Measurements from ENCODE around the gene ADARB1.
A peak's percentile ranks its signal among the peaks of the same experiment; 100 is the strongest.
"Not testable (repeated sequence)": the region's sequence is repeated elsewhere in the genome, so short reads cannot be mapped to it uniquely, and the experiment has no call there.

Gene ADARB1

DNA sequence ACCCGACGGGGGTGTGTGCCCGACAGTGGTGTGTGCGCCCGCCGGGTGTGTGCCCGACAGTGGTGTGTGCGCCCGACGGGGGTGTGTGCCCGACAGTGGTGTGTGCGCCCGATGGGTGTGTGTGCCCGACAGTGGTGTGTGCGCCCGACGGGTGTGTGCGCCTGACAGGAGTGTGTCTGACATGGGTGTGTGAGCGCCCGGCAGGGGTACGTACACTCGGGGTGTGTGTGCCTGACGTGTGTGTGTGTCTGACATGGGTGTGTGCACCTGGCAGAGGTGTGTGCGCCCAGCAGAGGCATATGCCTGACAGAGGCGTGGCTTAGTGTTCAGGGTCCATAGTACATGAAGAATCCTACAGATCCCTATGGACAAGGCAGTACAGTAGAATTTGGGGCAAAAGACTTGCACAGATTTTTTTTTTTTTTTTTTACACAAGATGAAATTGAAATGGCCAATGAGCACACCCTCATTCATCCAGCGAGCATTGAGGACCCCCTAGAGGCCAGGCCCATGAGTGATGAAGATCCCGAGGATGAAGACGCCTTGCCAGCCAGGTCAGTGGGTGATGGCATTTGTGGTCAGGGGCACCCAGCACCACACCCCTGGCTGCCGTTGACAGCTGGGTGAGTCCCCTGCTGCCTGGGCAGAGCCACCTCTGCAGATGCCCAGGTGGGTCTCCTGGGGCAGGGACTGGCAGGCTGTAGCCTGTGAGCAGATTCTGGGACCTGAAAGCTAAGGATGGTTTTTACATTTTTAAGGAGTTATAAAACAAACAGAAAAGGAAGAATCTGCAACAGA lies 60.1 kb downstream of the ADARB1 start:
- no peak for DNase-seq (ENCODE audit: low read depth in 2 of 2)

DNA sequence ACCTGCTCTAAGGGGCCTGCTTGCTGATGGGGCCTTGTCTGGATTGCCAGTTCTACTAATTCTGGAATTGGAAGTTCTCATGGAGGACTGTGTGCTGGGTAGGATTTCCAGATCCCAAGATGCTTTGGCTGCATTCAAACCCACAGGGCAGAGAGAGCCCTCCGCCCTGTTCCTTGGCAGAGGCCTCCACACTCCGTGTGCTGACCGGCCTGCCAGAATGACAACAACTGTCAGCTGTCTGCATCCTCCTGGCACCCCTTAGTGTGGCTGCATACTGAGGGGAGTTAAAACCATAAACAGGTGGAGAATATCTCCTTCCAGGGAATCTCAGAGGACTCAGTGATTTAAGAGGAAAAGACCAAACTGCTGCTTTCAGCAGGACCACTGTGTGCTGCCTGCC lies 60.7 kb downstream of the ADARB1 start:
- no peak for DNase-seq (ENCODE audit: low read depth in 2 of 2)

DNA sequence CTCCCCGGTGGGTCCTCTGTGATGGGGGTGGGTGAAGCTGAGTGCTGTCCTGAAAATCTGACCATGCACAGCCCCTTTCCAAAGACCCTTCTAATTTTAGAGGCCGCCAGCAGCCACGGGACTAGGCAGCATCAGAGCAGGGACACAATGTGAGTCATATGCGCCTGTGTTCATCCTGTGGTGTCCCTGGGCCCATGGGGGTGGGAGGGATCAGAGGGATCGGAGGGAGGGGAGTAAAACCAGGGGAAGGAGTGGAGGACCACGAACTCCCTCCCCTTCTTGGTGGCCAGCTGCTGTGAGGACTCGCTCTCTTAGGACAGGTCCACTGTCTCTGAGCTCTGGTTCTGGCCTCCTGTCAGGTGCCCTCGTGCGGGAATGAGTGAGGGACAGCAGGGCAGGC lies 61.5 kb downstream of the ADARB1 start:
- DNase-seq (ENCODE audit: low read depth in 2 of 2) = no peak

DNA sequence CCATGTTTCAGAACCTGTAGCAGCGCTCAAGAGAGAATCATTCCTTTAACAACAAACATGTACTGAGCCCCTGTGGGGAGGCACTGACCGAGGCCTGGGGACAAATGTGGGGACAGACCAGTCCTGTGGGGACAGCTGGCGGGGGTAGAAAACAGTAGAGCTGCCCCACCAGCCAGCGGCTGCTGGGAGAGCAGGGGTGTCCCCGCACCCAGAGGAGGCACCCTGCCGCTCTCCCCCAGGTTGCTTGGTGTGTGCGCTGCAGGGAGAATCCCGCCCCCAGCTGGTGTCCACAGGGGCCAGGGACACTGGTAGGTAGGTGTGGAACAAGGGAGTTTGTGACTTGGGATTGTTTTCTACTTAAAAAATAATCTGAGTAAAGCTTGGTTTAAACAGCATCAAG lies 62.1 kb downstream of the ADARB1 start:
- no peak for DNase-seq (ENCODE audit: low read depth in 2 of 2)

DNA sequence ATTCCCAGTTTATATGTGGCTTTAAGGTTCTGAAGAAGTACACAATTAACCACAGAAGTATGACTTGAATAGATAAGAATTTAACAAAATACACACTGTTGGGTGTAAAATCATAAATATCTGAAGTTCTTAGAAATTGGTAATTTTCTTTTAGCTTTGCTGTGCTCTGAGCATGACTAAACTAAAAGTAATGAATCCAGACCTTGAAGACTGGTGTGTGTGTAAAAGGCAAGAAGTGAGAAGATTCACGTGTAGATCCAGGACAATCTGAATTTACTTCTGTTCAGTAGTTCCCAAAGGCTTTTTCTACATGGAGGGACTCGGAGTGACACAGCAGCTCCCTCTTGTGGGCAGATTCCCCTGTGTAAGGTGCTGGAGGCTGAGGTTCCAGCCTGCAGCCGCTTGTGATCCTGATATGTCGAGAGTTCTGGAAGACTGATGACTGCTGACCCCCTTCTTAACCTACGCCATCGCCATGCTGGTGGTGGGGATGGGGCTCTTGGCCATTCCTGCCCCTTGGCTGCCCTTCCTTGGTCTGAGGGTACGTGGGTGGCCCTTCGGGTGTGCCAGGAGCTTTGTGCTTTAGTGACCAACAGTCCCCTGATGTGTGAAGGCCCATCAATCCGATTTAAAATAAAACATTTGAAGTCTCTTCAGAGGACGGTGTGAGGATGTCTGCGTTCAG lies 62.7 kb downstream of the ADARB1 start:
- DNase-seq (ENCODE audit: low read depth in 2 of 2) = peak; percentile 9 to 41

DNA sequence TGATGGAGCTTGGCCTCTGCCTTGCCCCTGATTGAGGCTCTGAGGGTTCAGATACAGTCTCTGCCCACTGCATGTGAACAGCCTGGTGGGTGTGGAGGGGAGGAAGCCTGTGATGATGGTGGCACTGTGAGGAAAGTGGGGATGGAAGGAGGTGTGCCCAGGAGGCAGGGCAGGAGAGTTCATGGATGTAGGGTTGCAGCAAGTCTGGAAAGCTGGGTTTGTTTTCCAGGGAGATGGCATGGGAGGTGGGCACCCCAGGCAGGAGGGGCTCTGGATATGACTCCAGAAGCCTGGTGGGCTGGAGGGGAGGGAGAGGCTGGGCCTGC lies 63.2 kb downstream of the ADARB1 start:
- no peak for DNase-seq (ENCODE audit: low read depth in 2 of 2)

DNA sequence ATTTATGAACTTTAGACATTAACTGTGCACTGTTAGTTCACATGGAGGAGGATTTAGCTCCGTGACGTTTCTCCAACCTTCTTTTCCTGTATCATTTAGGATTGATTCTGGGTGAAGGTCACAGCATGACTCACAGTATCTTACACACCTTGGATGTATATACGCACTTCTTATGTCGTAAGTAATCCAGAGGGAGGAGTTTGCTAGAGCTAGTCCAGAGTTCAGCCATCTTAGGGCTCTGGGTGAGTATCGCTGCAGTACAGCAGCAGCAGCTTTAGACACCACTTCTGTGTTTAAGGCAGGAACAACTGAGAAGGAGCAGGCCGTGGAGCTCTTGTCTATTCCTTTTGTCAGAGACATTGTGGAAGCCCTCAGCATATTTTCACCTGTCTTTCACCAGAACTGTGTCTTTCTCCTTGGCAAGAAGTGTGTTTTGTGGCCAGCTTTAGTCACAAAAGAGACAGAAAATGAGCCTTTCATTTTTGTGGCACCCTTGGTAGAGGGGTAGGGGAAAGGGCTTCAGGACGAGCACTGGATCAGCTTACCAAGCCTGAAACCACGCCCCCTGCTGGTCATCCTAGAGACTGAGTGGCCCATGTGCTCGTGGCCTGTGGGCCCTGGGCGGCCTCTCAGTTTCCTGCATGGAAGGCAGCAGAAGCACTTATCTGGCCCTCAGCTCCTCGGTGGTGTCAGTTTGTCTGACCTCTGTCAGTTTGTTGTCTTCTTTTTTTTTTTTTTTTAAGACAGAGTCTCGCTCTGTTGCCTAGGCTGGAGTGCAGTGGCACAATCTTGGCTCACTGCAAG lies 64.0 kb downstream of the ADARB1 start:
- peak; percentile 34 to 56 for DNase-seq (ENCODE audit: low read depth in 2 of 2)

DNA sequence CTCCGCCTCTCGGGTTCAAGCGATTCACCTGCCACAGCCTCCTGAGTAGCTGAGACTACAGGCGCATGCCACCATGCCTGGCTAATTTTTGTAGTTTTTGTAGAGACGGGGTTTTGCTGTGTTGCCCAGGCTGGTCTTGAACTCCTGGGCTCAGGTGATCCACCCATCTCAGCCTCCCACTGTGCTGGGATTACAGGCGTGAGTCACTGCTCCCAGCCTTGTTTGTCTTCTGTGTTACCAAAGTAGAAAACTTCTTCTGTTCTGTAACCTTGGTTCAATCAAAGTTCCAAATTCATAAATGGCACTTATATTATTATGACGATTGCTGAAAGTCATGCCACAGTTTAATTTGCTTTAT lies 64.6 kb downstream of the ADARB1 start:
- DNase-seq (ENCODE audit: low read depth in 2 of 2) = not testable (repeated sequence)

DNA sequence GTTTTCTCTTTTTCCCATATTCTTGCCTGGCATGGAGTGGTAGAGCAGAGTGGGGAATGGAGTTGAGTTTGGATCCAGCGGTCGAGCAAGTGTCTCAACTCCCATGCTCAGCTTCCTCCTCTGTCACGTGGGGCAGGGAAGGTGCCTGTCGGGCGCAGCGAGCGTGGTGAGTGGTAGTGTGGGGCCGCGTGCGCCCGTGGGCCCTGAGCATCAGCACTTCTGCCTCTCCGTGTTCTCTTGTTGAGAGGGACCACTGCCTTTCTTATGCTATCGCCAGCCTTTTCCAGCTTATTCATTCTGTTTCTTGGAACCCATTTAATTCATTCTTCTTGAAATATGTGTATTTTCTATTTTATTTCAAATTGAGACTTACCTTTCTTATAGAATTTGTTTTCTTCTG lies 65.1 kb downstream of the ADARB1 start:
- DNase-seq (ENCODE audit: low read depth in 2 of 2) = no peak

DNA sequence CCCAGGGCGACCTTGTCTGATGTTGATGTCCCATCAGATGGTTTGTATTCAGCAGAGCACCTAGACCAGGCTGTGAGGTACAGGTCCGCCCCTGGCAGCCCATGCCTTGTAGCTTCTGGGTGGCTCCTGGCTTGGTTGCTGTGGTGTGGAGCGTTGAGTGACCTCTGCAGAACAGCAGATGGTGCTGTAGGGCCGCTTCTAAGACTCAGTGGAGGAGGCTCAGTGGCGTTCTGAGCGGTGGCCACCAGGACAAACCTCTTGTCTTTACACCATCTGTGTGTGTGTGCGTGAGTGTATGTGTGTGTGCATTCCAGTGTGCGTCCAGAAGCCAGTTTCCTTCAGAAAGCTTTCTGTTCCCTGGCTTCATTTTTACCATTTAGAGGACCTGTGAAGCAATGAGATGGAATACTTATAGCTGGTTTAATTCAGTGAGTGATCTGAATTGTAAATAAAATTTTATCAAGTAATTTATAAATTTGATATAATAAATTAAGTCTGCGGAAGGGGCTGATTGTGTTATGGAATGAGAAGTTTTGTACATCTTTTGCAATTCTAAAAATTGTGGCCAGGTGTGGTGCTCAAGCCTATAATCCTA lies 66.1 kb downstream of the ADARB1 start:
- peak; percentile 23 to 24 for DNase-seq (ENCODE audit: low read depth in 2 of 2)

DNA sequence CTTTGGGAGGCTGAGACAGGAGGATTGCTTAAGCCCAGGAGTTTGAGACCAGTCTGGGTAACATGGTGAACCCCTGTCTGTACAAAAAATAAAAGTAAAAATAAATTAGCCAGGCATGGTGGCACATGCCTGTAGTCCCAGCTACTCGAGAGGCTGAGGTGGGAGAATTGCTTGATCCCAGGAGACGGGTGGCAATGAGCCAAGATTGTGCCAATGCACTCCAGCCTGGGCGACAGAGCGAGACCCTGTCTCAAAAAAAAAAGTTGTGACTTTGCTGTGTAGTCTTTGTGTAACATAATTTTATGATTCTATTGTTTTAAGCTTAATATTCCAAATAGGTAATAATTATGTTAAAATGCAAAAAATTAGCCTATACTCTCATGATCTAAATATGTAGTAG lies 66.6 kb downstream of the ADARB1 start:
- DNase-seq (ENCODE audit: low read depth in 2 of 2) = not testable (repeated sequence)

DNA sequence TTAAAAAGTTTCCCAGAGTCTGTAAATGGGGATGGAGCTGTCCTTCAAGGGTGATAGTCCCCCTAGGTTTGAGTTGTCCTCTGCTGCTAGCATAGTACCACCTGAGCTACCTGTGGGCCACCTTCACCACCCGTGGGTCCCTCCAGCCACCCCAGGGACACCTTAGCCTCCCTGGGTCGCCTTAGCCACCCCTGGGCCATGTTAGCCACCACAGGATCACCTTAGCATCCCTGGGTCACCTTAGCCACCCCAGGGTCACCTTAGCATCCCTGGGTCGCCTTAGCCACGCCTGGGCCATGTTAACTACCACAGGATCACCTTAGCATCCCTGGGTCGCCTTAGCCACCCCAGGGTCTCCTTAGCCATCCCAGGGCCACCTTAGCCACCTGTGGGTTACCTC lies 67.1 kb downstream of the ADARB1 start:
- DNase-seq (ENCODE audit: low read depth in 2 of 2) = no peak

DNA sequence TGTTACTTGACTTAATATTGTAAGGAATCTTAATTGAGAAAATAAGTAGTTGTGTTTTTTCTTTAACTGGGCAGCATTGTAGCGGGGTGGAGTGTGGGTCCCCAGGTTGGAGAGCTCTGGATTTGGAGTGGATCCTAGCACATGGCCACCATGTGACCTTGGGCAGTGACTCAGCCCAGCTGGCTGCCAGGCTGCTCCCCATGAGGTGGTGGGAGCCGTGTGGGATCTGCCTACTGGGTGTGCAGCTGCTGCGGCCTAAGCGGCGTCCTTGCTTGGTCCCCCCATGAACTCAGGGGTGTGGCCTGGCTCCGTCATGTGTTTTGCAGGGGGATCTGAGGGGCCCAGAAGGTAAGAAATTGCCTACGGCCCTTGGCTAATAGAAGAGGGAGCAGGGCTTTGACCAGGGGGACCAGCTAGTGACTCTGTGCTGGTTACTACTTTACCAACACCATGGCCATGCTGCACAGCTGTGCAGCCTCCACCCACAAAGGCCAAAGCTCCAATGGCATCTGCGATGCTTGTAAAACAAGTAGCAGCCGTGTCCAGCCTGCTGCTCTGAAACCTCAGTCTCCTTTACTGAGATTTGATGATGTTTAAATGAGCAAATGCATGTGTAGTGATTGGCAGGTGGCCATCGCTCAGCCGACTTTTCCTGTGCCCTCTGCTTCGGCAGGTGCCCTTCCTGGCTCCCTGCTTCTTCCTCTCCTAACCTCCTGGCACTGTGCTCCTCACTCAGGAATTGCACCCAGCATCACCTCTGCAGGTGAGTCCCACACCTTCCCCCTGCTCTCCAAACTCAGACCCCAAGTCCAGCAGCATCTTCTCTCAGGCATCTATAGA lies 68.3 kb downstream of the ADARB1 start:
- DNase-seq (ENCODE audit: low read depth in 2 of 2) = no peak

DNA sequence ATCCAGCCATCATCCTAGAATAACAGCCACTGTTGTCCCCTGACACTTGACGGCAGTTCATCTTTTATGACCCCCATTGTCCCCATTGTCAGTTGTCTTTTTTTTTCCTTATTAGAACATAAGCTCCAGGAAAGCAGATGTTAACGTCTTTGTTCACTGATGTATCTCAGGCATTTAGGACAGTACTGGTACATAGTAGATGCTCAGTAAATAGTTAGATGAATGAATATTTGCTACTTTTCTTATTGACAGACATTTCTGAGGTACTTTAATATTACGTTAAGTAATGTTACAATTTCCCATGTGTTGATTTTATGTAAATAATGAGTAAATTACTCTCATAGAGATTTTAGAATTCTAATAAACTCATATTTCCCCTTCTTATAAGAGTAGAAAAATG lies 69.5 kb downstream of the ADARB1 start:
- no peak for DNase-seq (ENCODE audit: low read depth in 2 of 2)

DNA sequence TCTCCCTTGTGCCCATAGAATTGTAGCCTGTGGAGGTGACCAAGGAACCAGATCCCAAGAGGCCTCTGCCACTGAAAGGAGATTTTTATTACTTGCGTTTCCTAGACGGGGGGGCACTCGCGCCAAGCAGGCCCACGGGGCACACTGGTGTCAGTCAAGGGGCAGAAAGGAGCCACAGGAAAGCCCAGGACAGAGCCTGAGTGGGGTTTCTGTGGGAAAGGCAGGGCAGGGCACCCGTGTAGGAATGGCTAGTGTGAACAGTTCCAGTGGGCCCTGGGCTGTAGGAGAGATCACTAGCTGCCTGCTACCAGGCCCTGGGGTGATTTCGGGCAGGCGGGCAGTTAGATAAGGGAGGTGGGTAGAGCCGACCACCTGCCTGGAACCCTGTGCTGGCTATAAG lies 70.8 kb downstream of the ADARB1 start:
- DNase-seq (ENCODE audit: low read depth in 2 of 2) = no peak

DNA sequence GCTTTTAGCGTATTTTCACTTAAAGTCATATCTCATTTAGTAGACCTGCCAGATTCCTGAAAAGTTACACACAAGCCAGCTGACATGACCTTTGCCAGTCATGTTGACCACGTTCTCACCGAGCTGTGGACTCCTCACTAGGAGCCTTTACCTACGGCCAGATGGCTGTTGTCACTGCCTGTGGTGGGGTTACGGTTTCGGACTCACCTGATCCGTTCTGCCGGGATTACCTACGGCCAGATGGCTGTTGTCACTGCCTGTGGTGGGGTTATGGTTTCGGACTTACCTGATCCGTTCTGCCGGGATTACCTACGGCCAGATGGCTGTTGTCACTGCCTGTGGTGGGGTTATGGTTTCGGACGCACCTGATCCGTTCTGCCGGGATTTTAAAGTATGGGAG lies 71.5 kb downstream of the ADARB1 start:
- DNase-seq (ENCODE audit: low read depth in 2 of 2) = not testable (repeated sequence)

DNA sequence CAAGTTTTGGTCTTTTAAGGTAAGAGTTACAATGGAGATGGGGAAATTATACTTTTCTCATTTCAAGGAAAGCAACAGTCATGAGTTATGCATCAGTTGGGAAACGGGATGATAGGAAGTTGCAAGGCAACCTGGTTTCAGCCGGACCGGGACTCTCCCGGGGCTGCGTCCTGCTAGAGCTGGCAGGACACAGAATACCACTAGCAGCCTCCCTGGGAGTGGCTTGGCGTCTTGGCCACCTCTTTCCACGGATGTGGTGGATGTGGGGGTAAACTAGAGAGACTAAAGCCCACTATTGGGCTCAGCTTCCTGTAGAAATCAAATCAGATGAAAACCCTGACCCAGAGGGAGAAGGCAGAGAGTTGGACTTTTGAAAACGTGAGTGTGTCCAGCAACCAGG lies 71.9 kb downstream of the ADARB1 start:
- no peak for DNase-seq (ENCODE audit: low read depth in 2 of 2)

DNA sequence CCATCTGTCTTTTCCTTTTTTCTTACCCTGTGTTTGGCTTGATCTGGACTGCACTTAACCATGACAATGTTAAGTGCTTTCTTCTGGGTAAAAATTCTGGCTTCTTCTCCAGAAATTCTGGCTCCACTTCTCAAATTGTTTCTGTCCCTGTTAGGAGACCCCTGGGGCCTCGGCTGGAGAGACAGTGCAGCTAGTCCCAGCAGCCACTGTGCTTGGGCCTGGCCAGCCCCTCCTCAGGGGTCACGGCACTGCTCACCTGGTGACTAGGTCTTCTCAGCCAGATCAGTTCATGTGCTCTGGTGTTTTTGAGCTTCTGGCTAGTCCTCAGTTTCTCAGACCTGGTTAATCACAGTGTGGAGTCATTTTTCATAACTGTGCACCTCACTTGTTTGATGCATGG lies 72.4 kb downstream of the ADARB1 start:
- DNase-seq (ENCODE audit: low read depth in 2 of 2) = no peak

DNA sequence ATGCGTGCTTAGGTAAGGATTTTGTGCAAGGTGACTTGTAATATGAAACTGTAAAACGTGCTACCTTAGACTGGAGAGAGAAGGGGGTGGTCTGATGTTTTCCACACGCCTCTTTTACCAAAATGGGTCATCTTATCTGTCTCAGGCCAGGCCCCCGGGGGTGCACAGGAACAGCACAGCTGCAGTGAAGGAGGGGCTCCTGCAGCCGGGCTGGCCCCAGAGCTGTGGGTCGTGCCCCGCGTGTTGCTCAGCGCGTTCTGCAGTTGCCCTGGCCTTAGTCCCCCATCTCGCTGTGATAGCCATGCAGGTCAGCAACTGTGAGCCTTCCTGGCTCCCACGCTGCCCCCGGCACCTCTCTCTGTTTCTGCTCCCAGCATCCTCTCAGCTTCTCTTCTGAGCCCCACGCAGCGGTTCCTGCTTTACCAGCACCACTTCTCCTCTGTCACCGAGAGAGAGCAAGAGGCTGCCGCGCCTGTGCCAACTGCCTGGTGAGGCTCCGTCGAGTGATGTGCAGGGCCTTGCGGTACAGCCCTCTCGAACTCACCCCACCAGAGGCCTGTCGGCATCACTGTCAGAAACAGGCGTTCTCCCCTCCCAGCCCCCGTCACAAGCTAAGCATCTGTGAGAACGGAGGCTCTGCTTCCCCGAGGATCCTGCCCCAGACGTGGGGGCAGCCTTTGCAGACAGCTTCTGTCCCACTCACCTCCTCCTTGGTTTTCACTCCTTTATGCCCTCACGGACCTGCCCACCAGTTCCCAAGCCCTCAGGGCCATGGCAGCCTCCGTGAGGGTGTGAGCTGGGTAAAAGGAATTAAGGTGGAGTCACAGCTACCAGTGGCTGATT lies 73.3 kb downstream of the ADARB1 start:
- no peak for DNase-seq (ENCODE audit: low read depth in 2 of 2)

DNA sequence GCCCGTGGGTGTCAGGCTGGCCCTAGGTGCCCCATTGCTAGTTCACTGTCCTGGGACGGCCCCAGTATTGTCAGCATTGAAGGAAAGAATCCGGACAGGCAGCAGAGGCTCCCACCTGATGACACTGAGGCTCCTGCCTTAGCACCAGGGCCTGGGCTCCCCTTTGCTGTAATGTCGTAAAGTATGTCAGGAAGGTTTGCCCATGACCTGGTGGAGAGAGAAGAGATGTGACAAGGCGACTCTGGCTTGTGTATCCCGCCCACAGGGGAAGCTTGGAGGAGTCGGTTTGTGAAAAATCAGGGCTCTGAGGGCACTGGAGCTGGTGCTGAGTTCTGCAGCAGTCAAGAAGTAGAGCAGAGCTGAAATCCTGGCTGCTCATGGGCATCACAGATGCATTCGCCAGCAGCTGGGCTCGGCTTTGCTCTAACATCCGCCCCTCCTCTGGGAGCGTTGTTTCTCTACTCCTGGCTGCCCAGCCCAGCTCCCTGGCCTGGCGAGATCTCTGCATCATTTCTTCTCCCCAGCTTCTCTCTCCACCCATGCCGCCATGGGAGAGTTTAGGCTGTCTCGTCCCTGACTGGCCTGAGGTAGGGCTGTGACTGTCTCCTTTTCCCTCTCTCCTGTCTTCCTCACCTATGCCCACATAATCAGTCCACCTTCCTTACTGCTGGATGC lies 74.1 kb downstream of the ADARB1 start:
- no peak for DNase-seq (ENCODE audit: low read depth in 2 of 2)
